WERI-Rb-1 (cell line): Measurements from ENCODE around the gene ZKSCAN5.
A peak's percentile ranks its signal among the peaks of the same experiment; 100 is the strongest.
"Not testable (repeated sequence)": the region's sequence is repeated elsewhere in the genome, so short reads cannot be mapped to it uniquely, and the experiment has no call there.

ENCODE experiments used
- DNase-seq: peaks from one replicate; pipeline ENCODE4 v3.0.0-alpha.2; 2020
- H3K27ac ChIP-seq: fragments of 250-450 bp; sonication (Bioruptor Pico); 2 replicates; pipeline ENCODE4 v1.5.1; 2020; ENCODE audit warnings: mild to moderate bottlenecking, moderate library complexity
- H3K27me3 ChIP-seq: fragments of 250-450 bp; sonication (Bioruptor Pico); 2 replicates; pipeline ENCODE4 v1.5.1; 2021; ENCODE audit warnings: mild to moderate bottlenecking, low read depth, moderate library complexity; ENCODE audit not compliant: insufficient read depth, severe bottlenecking
- H3K36me3 ChIP-seq: fragments of 250-450 bp; sonication (Bioruptor Pico); 2 replicates; pipeline ENCODE4 v1.5.1; 2020; ENCODE audit warnings: mild to moderate bottlenecking, moderate library complexity
- H3K4me3 ChIP-seq: 2 replicates; pipeline ENCODE4 v1.5.1; 2011; ENCODE audit warnings: low read depth, mild to moderate bottlenecking, control low read depth, low read length
- H3K9me3 ChIP-seq: fragments of 250-450 bp; sonication (Bioruptor Pico); 2 replicates; pipeline ENCODE4 v1.5.1; 2021; ENCODE audit warnings: mild to moderate bottlenecking, moderate library complexity; ENCODE audit not compliant: severe bottlenecking
- CTCF ChIP-seq: IDR thresholded peaks from 2 replicates; pipeline ENCODE4 v1.5.1; 2011; ENCODE audit warnings: low read depth, mild to moderate bottlenecking, control low read depth, inconsistent platforms, low read length

Gene ZKSCAN5

GRCh38 chr7:99562832-99563231 lies 58.4 kb downstream of the ZKSCAN5 start:
- Histone ChIP-seq H3K27me3 (no peaks in the 10 kb centered on the region), H3K27ac (no peak overlapping the region), H3K9me3 (no peaks in the 10 kb centered on the region), H3K36me3 (peaks cover 69% of the 10 kb centered on the region), H3K4me3 (no peak overlapping the region)
- no peak for DNase-seq
- no peak for TF ChIP-seq CTCF

- no peaks in the 10 kb centered on the region for H3K9me3 ChIP-seq
- no peak overlapping the region for H3K4me3 ChIP-seq
- H3K27ac ChIP-seq, result no peak overlapping the region
- DNase-seq, result no peak
- no peak for TF ChIP-seq CTCF
- no peaks in the 10 kb centered on the region for H3K27me3 ChIP-seq
- peaks cover 66% of the 10 kb centered on the region for H3K36me3 ChIP-seq
Observed at GRCh38 chr7:99563650-99564049, 59.2 kb downstream of the ZKSCAN5 start.

DNA sequence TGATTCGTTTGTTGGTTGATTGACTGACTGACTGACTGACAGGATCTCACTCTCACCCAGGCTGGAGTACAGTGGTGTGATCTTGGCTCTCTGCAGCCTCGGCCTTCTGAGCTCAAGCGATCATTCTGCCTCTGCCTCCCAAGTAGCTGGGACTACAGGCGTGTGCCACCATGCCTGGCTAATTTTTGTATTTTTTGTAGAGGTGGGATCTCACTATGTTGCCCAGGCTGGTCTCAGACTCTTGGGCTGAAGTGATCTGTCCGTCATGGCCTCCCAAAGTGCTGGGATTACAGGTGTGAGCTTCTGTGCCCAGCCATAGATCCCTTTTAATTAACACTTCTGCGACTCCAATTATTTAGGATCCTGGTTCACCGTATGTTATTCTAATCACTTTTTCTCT lies 64.3 kb downstream of the ZKSCAN5 start:
- H3K36me3 ChIP-seq, result peaks cover 54% of the 10 kb centered on the region
- not testable (repeated sequence) for DNase-seq, H3K4me3 ChIP-seq, H3K27me3 ChIP-seq, H3K9me3 ChIP-seq, H3K27ac ChIP-seq

GRCh38 chr7:99571768-99572167 lies 67.3 kb downstream of the ZKSCAN5 start:
- Histone ChIP-seq H3K27ac (peak overlapping the region; percentile 31; the same call in 1 of the 2 replicates), H3K27me3 (no peaks in the 10 kb centered on the region), H3K36me3 (peaks cover 44% of the 10 kb centered on the region), H3K9me3 (no peaks in the 10 kb centered on the region), H3K4me3 (no peak overlapping the region)
- no peak for TF ChIP-seq CTCF
- no peak for DNase-seq

GRCh38 chr7:99573257-99573656 lies 68.8 kb downstream of the ZKSCAN5 start:
- H3K36me3 ChIP-seq, result peaks cover 35% of the 10 kb centered on the region
- TF ChIP-seq CTCF, result no peak
- no peak overlapping the region for H3K27ac ChIP-seq
- no peak overlapping the region for H3K4me3 ChIP-seq
- no peak for DNase-seq
- no peaks in the 10 kb centered on the region for H3K9me3 ChIP-seq
- no peaks in the 10 kb centered on the region for H3K27me3 ChIP-seq

- no peaks in the 10 kb centered on the region for H3K9me3 ChIP-seq
- no peaks in the 10 kb centered on the region for H3K27me3 ChIP-seq
- DNase-seq, result no peak
- H3K36me3 ChIP-seq, result peaks cover 21% of the 10 kb centered on the region
- TF ChIP-seq CTCF, result no peak
- no peak overlapping the region for H3K4me3 ChIP-seq
- H3K27ac ChIP-seq, result no peak overlapping the region
Observed at GRCh38 chr7:99576251-99576650, 71.8 kb downstream of the ZKSCAN5 start.
